GOT3 (cell line): Measurements from ENCODE around the gene TMEM245.

Experiments
- DNase-seq: peaks from one replicate; lab custom pipeline; 2025; ENCODE audit warnings: mixed read lengths; lab: John Stamatoyannopoulos, UW

The TMEM245 gene

DNA sequence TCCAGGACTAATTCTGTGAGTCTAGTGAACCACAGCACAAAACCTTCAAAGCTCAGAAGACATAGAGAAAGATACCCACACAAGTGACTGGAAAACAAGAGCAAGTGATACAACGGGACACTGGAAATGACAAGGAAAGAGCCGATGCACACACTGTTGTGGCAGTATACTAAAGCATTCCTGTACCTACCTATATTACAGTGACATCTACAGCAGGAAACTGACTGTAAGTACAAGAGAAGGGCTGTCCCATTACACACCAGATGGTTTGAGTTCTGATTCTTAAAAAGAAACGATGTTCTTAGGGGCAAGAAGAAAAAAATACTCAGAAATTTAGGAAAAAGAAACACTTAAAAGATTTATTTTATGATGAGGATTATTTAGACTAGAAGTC is 18.5 kb downstream of the TMEM245 start:
- DNase-seq: no peak

DNA sequence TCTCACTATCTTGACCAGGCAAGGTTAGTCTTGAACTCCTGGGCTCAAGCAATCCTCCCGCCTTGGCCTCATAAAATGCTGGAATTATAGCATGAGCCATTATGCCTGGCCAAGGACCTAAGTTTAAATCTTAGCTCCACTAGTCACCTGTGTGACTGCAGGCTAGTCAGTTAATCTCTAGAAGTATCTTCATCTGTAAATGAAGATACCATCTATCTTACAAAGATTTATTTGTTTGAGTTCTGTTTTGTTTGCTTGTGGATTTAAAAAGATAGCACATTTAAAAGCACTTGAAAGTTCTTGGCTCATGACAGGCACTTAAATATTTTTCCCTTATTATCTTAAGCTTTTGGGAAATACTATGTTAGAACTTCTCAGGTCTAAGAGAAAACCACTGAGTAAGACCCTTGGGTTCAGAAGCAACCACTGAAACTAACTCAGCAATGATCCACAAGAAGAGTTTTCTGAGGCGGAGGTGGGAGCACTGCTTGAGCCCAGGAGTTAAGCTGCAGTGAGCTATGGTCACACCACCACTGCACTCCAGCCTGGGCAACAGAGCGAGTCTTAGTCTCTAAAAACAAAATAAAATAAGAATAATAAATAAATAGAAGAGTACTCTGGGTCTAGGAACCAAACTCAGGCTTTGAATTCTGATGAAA is 19.1 kb downstream of the TMEM245 start:
- no peak for DNase-seq

DNA sequence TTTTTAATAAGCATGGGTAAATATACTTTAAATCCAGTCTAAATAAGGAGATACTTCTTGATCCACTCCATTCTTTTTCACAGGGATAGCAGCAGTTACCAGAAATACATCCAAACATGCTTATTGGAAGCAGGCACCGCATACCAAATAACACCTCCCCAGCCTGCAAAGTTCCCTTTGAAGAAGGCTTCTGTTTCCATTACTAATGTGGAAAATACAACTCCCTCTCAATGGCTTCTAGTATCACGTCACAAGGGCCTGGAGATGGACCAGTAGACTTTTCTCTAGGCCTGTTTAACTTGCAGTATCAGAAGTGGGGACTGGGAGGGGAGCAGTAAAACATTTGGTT is 20.8 kb downstream of the TMEM245 start:
- DNase-seq: no peak

DNA sequence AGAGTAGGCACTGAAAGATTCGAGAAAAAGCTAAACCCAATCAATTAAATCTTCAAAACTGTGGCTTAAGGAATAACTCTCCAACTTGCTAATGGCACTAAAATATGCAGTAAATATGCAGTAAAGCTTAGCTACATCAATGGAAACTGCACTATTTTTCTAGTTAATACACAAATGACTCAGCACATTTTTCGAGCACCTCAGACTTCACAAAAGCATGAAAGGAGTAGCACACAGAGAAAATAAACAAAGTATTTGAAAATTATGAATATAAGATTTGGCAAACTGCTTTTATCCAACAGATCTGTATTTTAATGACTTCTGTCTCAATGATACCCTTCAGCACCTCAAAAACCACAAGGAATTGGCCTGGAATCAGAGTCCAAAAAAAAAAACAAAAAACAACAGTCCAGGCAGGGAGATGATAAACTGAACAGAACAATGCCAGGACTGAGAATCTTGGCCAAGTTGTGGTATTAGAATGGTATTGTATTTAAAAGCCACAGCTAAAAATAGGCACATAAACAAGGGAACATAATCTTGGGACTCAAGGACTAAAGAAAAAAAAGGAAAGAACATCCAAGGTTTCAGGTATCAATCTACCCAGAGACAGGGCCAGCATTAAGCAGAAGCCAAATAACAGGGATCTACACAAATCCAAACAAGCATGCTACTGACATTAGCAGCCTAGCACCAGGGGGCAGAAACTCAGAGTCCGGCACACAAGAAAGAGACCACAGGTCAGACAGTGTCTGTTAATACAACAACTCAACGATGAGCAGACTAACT is 21.4 kb downstream of the TMEM245 start:
- no peak for DNase-seq

DNA sequence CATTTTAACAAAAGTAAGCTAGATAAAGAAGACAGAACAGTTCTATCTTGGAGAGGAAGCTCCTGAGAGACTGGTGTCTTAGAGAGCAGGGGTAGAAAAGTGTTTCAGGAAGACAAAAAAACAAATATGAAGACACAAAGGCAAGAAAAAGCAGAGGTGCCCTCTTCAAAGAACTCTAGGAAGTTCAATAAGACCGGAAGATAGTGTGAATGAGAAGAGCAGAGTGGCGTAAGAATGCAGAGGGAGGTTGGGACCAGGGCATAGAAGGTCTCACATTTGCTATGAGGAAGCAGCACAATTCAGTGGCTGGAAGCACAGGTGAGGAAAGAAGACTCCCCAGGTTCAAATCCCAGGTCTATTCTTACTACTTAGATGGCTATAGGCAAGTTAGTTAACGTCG is 22.6 kb downstream of the TMEM245 start:
- no peak for DNase-seq

DNA sequence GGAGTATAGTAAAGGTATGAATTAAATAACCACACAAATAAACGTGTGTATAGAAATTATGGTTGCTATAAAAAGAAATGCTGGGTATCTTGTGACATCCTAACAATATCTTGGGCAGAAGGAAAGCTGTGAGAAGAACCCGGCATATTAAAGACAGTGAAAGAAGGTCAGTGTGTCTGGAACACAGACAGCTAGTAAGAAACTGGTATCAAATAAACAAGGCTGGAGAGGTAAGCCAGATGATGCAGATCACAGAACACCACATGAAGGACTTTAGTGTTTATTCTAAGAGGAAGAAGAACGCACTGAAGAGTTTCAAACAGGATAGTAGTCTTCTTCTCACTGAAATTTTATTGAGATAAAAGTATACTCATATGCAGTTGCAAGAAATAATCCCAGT is 24.4 kb downstream of the TMEM245 start:
- DNase-seq: no peak

DNA sequence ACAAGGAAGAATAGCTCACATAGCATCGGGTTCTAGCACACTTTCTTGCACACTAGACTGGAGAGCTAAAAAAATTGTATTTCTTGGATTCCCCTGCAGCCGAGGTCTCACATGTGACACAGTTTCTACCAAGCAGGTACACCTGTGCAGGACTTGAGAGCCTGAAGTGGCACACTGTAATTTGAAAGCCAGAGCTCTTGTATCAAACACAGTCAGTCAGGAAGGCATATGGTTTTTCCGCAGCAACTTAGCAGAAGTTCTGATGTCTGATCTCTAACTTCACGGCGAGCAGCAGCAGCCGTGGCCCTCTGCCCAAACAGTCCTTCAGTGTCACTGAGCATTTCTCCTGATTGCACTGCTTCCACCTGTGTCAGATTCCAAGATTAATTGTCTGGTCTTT is 25.5 kb downstream of the TMEM245 start:
- no peak for DNase-seq

DNA sequence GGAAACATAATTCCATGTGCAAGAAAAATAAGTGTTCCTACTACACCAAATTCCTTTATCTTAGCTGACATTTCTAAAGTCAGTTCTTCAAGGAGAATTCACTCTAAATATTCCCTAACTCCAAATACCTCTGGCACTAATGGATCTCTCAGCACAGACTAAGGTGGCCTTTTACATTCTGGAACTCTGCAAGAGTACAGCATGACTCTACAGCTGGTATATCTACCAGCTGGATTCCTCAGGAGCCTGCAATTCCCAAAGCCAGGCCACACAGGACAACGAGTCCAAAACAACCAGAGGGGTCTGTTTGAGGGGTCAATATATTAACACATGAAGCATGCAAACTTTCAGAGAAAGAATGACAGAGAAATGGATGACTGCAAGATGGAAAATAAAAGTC is 27.2 kb downstream of the TMEM245 start:
- no peak for DNase-seq

DNA sequence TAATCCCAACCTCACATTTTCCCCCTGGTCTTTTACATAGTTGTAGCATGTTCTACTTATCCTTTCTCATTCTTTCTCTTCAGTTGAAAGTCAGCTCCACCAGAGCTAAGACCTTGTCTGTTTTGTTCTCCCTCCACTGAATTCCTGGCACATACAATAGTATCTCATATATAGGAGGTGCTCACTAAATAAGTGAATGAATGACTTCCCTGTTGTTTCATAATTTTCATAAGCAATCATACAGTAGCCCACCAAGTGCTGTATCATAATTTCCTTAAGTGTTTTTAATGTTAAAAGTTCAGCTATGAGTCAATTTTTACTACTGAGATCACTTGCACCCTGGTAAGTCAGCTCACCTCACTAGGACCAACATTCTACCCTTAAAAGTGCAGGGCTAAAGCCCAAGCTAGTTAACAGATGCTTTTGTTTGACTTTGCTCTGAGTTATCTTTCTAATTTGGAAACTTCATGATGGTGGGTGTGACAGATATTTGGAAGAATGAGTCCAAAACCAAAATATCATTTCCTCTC is 27.6 kb downstream of the TMEM245 start:
- no peak for DNase-seq

DNA sequence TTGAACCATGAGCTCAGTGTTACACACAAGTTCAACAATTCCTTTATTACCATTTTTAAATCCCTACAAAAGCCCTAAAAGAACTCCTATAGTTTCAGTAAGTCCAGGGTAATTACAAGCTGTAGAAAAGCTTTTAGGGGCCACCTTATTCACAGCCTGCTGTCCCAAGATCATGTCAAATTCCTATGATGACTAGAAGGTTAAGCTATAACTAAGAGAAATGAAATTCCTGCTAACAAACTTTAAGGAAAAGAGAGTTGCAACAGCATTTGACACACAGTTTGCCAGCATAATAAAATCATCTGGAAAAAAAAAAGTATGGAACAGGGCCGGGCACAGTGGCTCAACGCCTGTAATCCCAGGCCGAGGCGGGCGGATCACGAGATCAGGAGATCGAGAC is 31.5 kb downstream of the TMEM245 start:
- no peak for DNase-seq

DNA sequence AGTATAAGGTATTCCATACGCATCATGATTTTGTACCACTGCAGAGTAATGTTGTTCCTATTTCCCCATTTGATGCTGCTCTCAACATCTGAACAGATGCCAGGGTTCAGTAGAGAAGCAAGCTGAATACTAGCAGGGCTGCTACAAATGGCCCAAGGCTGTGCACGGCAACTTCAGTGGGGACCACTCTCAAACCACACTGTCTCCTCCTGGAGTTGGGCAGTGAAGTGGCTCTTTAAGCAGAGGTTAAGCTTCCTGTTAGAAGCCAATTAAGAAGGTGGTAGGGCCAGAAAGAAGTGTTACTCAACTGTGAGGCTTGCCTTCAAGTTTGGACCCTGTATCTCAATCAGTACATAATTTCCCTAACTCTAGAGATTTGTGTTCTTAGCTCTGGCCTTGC is 32.0 kb downstream of the TMEM245 start:
- DNase-seq: no peak

DNA sequence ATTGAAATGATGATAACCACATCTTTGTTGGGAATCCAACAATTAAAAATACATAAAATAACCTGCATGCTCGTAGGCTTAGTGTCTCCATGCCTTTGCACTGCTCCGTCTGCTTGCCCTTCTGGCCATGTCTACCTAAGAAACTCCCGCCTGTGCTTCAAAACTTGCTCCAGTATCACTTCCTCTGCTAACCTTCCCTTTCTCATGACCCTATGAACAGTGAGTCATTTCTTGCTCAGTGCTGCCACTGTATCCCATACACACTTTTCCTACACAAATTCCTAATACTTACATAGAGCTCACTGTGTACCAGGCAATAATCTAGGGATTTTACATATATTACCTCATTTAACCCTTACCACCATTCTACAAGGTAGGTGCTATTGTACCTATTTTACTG is 33.5 kb downstream of the TMEM245 start:
- no peak for DNase-seq

DNA sequence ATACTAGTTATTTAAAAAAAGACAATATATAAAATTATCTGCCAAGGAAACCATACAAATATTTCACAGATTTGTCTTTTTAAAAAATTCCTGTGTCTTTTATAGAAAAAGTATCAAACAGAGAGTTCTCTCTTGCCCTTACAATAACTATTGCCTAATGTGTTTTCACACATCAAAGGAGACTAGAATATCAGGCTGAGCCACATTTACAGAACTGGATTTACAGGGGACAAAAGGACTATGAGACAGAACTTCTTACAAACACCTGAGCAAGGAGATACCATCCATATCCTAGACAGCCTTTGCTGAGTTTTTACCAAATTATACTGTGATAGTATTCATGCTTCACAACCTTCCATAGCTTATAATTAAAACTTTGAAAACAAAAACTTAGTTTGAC is 34.2 kb downstream of the TMEM245 start:
- DNase-seq: no peak

DNA sequence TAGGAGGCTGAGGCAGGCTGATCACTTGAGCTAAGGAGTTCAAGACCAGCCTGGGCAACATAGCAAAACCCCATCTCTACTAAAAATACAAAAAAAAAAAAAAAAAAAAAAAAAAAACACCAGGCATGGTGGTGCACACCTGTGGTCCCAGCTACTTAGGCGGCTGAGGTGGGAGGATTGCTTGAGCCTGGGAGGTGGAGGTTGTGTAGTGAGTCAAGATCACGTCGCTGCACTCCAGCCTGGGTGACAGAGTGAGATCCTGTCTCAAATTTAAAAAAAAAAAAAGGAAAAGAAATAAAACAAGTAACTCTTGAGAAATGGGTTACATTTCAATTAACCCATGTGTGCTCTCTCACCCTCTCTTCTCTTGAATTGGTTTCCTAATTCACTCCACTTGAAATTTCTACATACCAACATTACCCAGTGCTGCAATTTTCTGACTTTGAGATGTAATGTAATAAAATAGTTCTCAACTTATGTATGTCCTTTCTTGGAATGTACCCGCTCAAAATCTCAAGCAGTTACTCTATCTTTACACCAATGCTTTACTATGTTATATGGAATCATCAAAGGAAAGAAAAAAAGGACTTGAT is 35.8 kb downstream of the TMEM245 start:
- DNase-seq: no peak

DNA sequence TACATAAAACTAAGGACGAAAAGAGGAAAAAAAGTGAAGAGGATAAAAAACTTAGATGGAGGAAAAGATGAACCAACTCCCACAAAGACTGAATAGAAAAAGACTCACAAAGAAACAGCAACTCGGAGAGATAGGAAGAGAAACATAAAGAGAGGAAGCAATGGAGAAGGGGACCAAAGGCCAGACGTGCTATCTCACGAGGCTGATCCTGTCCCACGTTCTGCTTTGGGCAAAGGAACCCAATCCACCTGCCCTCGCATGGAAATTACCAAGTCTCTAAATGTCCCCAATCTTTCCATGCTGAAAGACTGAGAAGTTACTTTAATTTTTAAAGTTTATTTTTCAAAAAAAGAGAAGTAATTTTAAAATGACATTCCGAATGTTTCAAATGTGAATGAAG is 36.6 kb downstream of the TMEM245 start:
- no peak for DNase-seq

DNA sequence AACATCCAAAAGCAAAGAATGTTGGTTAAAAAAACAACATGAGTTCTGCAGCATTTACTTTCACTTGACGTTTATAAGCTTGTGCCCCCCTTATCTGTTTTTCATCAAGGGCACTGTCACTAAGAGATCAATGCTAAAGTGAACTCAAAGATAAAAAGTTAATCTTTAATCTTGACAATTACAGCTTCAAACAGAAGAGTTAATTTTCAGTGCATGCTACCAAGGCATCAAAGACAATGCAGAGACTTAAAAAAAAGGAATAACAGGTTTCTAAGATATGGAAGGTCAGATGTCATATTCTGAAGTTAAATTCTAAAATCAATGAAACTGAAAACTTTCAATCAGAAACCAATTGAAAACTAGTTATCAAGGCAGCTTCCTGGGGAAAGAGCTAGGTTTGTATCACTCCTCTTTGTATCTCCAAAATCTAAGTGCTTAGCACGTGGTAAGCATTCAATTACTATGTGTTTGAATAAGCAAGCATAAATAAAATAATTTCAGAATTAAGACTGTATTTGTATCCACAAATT is 37.6 kb downstream of the TMEM245 start:
- DNase-seq: no peak

DNA sequence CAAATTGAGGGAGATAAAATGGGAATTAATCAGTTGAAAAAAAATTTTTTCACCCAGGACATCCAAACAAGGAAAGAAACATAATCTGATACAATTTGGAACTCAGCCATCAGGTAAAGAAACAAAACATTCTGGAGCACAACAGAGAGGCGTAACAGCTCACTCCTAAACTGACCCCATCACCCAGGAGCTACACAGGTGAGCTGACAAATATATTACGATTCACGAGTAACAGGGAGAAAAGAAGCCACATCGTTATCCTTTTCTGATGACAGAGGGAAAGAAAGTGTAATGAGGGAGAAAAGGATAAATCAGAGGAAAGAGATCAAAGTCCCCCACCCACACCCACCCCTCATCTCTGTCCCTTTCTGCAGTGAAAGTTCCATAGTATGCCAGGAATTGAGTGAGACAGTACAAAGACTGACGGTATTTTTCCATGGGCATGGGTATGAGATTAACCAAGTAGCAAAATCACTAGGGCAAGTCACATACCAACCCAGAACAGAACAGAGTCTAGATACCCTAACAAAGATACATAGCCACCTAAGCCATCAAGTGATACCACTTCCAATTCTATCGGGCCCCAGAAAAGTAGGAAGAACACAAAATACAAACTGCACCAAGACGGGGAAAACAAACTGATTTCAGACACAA is 45.4 kb downstream of the TMEM245 start:
- DNase-seq: no peak

DNA sequence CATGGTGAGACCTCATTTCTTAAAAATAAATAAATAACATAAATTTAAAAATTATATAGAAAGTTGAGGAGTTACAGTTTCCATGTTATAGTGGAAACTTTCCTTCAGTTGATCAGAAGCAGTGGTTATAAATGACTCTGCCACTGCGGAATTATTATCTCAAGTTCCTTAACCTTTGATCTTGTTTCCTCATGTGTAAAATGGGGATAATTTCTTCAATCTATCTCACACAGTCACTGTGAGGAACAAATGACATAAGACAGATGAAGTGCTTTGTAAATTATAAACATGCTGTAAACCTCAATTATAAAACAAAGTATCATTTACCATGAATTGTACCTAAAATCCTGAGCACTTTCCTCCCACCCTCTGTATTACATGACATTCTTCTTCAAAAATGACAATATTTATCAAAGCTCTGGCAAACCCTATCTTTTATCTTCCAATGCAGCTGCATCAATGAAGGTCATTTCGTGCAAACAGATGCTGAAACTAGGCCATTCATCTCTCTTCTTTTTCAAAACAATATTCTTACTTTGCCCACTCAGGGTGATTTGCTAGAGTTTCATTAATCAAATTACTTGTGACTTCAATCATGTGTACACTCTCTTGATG is 46.8 kb downstream of the TMEM245 start:
- DNase-seq: no peak

DNA sequence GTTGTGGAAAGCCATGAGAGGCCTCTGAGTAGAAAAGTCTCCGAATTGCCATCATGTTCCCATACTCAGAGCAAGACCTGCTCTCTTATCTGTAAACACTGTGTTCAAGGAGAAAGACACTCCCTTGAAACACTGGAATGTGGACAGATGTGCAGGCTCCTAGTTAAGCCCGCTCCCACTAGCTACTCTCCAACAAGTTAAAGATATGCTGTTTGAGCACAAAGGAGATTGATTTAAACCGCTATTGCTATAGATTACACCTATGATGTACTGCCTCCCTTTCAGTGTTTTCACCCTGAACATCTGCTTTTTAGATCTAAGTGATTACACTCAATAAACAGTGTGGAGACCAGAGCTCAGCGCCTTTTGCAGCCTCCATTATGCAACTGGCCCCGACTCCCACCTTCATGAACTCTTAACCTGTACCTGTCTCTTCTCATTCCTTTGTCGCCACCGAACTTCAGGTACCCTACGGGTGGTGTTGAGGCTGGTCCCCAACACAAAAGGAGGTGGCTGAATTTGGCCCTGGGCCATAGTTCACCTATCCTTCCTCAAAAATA is 47.5 kb downstream of the TMEM245 start:
- no peak for DNase-seq

DNA sequence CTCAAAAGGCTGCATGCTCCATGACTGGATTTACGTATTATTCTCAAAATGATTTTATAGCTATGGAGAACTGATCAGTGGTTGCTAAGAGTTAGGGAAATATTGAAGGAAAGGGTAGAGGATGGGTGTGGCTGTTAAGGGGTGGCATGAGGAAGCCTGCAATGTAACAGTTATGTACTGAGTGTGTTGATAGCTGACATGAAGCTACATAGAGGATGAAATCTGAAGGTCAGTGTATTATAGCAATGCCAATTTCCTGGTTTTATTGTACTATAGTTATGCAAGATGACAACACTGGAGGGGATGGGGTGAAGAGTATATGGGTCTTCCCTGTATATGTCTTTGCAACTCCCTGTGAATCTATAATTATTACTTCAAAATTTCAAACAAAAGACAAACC is 51.0 kb downstream of the TMEM245 start:
- no peak for DNase-seq

DNA sequence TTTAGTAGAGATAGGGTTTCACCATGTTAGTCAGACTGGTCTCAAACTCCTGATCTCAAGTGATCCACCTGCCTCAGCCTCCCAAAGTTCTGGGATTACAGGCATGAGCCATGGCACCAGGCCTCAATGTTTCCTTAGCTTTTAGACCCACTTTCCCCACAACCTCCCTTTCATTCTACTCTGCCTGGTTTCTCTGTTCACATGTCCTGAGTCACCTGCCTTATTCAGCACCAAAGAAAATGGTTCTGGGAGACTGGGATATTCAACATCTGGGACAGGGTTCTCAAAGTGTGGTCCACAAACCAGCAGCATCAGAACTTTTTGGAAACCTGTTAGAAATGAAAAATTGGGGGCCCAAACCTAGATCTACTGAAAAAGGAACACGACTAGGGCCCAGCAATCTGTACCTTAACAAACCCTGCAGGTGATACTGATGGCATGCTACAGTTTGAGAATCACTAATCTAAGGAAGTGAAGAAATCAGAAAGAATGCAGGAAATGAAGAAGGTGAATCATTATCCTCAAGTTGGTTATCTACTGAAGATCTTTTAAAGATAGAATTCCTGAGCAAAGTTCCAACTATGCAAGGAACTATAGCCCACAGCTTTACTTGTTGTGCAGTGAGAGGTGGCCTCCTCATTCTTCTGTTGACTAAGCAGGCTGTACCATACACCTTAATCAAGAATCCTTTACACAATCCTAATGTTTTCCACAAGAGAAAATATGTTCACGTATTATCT is 54.6 kb downstream of the TMEM245 start:
- DNase-seq: no peak
